HepG2 (cell line): Measurements from ENCODE around the gene RNU5B-1. TPM values are rescaled to one million over a fixed set of nuclear protein-coding genes. Genes with fewer than 3 reads are reported as not detected.

Experiments used
- AFF4 ChIP-seq: sonication (generic); formaldehyde crosslinking; IDR thresholded peaks from 2 replicates; pipeline ENCODE4 v1.4.0; 2020; ENCODE audit warnings: missing genetic modification reagents
- AHR ChIP-seq: IDR thresholded peaks from 2 replicates; pipeline ENCODE4 v1.6.1; 2018; ENCODE audit warnings: missing genetic modification reagents, missing compliant biosample characterization
- ARID3A ChIP-seq: IDR thresholded peaks from 2 replicates; pipeline ENCODE4 v1.6.1; 2012; ENCODE audit warnings: low read depth, low read length, improper control_type of control experiment
- BCL6 ChIP-seq: IDR thresholded peaks from 2 replicates; pipeline ENCODE4 v1.6.1; 2016; ENCODE audit warnings: missing genetic modification reagents, missing compliant biosample characterization
- CC2D1A ChIP-seq: sonication (generic); formaldehyde crosslinking; IDR thresholded peaks from 2 replicates; pipeline ENCODE4 v1.8.1; 2023; ENCODE audit warnings: mild to moderate bottlenecking, missing genetic modification reagents
- HMGXB4 ChIP-seq, 2 experiments: sonication (generic) in 1 of 2; formaldehyde crosslinking in 1 of 2; IDR thresholded peaks; 2 replicates each; pipeline versions ENCODE4 v1.4.0 to v1.6.1; 2018 to 2020; ENCODE audit warnings: missing genetic modification reagents in 2 of 2, borderline replicate concordance in 1 of 2, low read depth in 1 of 2, mild to moderate bottlenecking in 1 of 2, missing biosample characterization in 1 of 2
- HNRNPK ChIP-seq: fragments of 200-400 bp; formaldehyde crosslinking; IDR thresholded peaks from 2 replicates; pipeline ENCODE4 v1.6.1; 2018; ENCODE audit warnings: low read length, low read depth, moderate library complexity, mild to moderate bottlenecking; ENCODE audit not compliant: poor library complexity, severe bottlenecking
- KDM5B ChIP-seq: sonication (generic); formaldehyde crosslinking; IDR thresholded peaks from 2 replicates; pipeline ENCODE4 v1.4.0; 2020; ENCODE audit warnings: missing genetic modification reagents, mild to moderate bottlenecking, borderline replicate concordance
- MED1 ChIP-seq: sonication (generic); formaldehyde crosslinking; IDR thresholded peaks from 2 replicates; pipeline ENCODE4 v1.4.0; 2020; ENCODE audit warnings: missing genetic modification reagents
- PRDM10 ChIP-seq: sonication (generic); formaldehyde crosslinking; IDR thresholded peaks from 2 replicates; pipeline ENCODE4 v1.4.0; 2020; ENCODE audit warnings: low read depth, missing genetic modification reagents
- RAD21 ChIP-seq: fragments of 450-650 bp; formaldehyde crosslinking; IDR thresholded peaks from 2 replicates; pipeline ENCODE4 v1.5.0; 2020; ENCODE audit warnings: mild to moderate bottlenecking
- SAP130 ChIP-seq: IDR thresholded peaks from 2 replicates; pipeline ENCODE4 v1.6.1; 2016; ENCODE audit warnings: low read depth
- SOX6 ChIP-seq, 2 experiments: fragments of 450-650 bp in 1 of 2; sonication (generic) in 1 of 2; formaldehyde crosslinking in 1 of 2; IDR thresholded peaks; 2 replicates each; pipeline versions ENCODE4 v1.4.0 to v1.6.1; 2017 to 2020; ENCODE audit warnings: antibody characterized with exemption in 1 of 2, mild to moderate bottlenecking in 1 of 2, missing genetic modification reagents in 1 of 2
- TFAP4 ChIP-seq: sonication (generic); IDR thresholded peaks from 2 replicates; pipeline ENCODE4 v1.6.1; 2016; ENCODE audit warnings: low read depth, borderline replicate concordance
- YY1 ChIP-seq: IDR thresholded peaks from 2 replicates; pipeline ENCODE4 v1.6.1; 2011; ENCODE audit warnings: low read length, low read depth, moderate library complexity, mild to moderate bottlenecking; ENCODE audit not compliant: insufficient read depth, insufficient replicate concordance
- ZFY ChIP-seq: sonication (generic); formaldehyde crosslinking; IDR thresholded peaks from 2 replicates; pipeline ENCODE4 v1.4.0; 2020; ENCODE audit warnings: missing genetic modification reagents
- polyA plus RNA-seq, 8 experiments: library from polyadenylated mRNA; depleted of rRNA in 3 of 8; stranded (reverse) in 7 of 8; unstranded in 1 of 8; fragments of >200 nt; fragmentation: Illumina TruSeq in 4 of 8; extraction: Trizol in 4 of 8; gene quantifications; 2 replicates each; pipeline versions ENCODE4 v1.2.1 to v1.2.3, GENCODE V29; 2011 to 2016; ENCODE audit warnings: low read depth in 4 of 8, missing spikeins in 1 of 8, mixed read lengths in 1 of 8; ENCODE audit not compliant: insufficient read depth in 1 of 8
- total RNA-seq, 5 experiments: library from RNA; depleted of rRNA; stranded (reverse); fragments of >200 nt; fragmentation: Illumina TruSeq; extraction: Trizol; gene quantifications; 2 replicates each; pipeline ENCODE4 v1.2.3, GENCODE V29; 2016; ENCODE audit warnings: low read depth in 1 of 5

RNU5B-1 gene
- total and polyA plus RNA-seq, 2 of the 13 experiments (the other 11 are each of a cell fraction or from before 2014, with no cell fraction given) = 1,646 TPM; not detected in 1

- TF ChIP-seq HMGXB4 (CRISPR knock-in tag; IDR thresholded peaks at IDR 0.05; ENCODE audit: borderline replicate concordance in 1 of 2, low read depth in 1 of 2) (peak; percentile 72 to 74; a peak in 3 of 4 replicates), AHR (CRISPR knock-in tag) (0 out of 2 replicates have a peak, but pooled peaks have one; percentile 54), MED1 (CRISPR knock-in tag) (0 out of 2 replicates have a peak, but pooled peaks have one; percentile 21), KDM5B (CRISPR knock-in tag) (peak; percentile 32; the same call in 1 of the 2 replicates), RAD21 (CRISPR knock-in tag) (peak; percentile 99), SOX6 (IDR thresholded peaks at IDR 0.05) (no peak), SOX6 (CRISPR knock-in tag; IDR thresholded peaks at IDR 0.05) (peak; percentile 32; the same call in 1 of the 2 replicates), YY1 (peak; percentile 70), TFAP4 (peak; percentile 32; the same call in 1 of the 2 replicates), BCL6 (CRISPR knock-in tag) (peak; percentile 39), CC2D1A (CRISPR knock-in tag) (no peak), ZFY (CRISPR knock-in tag) (peak; percentile 38; the same call in 1 of the 2 replicates), HNRNPK (no peak), PRDM10 (CRISPR knock-in tag) (peak; percentile 35; the same call in 1 of the 2 replicates), SAP130 (CRISPR knock-in tag) (peak; percentile 45), ARID3A (peak; percentile 43; the same call in 1 of the 2 replicates), AFF4 (CRISPR knock-in tag) (no peak)
Measured at GRCh38 chr15:65318870-65319356, 14.4 kb downstream of the RNU5B-1 start (continued).
